PFSK-1 (cell line): Measurements from ENCODE around the gene RPL9.

Source experiments
- POLR2AphosphoS5 ChIP-seq: IDR thresholded peaks from 2 replicates; pipeline ENCODE4 v1.6.1; 2012; ENCODE audit warnings: low read depth, mild to moderate bottlenecking, control low read depth, low read length, moderate library complexity
- REST ChIP-seq, 2 experiments: IDR thresholded peaks; 2 replicates each; pipeline versions ENCODE4 v1.6.1 to v1.8.0; 2011 to 2012; ENCODE audit warnings: low read depth in 2 of 2, low read length in 2 of 2, control low read depth in 1 of 2, inconsistent platforms in 1 of 2, mild to moderate bottlenecking in 1 of 2, moderate library complexity in 1 of 2; ENCODE audit not compliant: insufficient read depth in 1 of 2
- SIN3A ChIP-seq: IDR thresholded peaks from 2 replicates; pipeline ENCODE4 v1.6.1; 2012; ENCODE audit warnings: mild to moderate bottlenecking, low read length, moderate library complexity, borderline replicate concordance; ENCODE audit not compliant: insufficient read depth
- TAF1 ChIP-seq: IDR thresholded peaks from 2 replicates; pipeline ENCODE4 v1.6.1; 2012; ENCODE audit warnings: low read length, control low read depth, borderline replicate concordance; ENCODE audit not compliant: insufficient read depth

- TF ChIP-seq POLR2AphosphoS5 (no peak), REST (IDR thresholded peaks at IDR 0.05; ENCODE audit: insufficient read depth in 1 of 2, low read depth in 2 of 2, low read length in 2 of 2) (no peak), TAF1 (no peak), SIN3A (no peak)
These were observed 32.0 kb downstream of the RPL9 start for GRCh38 chr4:39426728-39427127.
